Caco-2 (cell line): Measurements from ENCODE around the gene TMEM43. TPM values are rescaled to one million over a fixed set of nuclear protein-coding genes. Genes with fewer than 3 reads are reported as not detected.

ENCODE experiments used
- BruUV-seq: library from RNA; stranded (reverse); fragments of 400-500 nt; replicated peaks from 2 replicates; lab custom pipeline; 2021; lab: Mats Ljungman, UMichigan
- CTCF ChIA-PET: fragments of 300-600 bp; sonication (Branson Sonifier 250); formaldehyde crosslinking; loops from one replicate; lab custom pipeline; 2022; ENCODE audit warnings: antibody characterized with exemption; lab: Charles Lee
- POLR2A ChIA-PET: fragments of 300-600 bp; sonication (Branson Sonifier 250); formaldehyde crosslinking; loops from one replicate; lab custom pipeline; 2022; ENCODE audit warnings: antibody characterized with exemption; lab: Charles Lee
- DNase-seq, 2 experiments: peaks; one replicate each; pipeline versions ENCODE4 v3.0.0 to v3.0.0-alpha.2; 2020 to 2022
- H3K27me3 ChIP-seq: replicated peaks from 2 replicates; pipeline ENCODE4 v1.6.0; 2011; ENCODE audit warnings: low read length; ENCODE audit not compliant: control insufficient read depth, insufficient read depth
- H3K36me3 ChIP-seq: 2 replicates; pipeline ENCODE4 v1.5.1; 2011; ENCODE audit warnings: low read length; ENCODE audit not compliant: control insufficient read depth, insufficient read depth
- H3K4me1 ChIP-seq: fragments of 250-450 bp; sonication (Bioruptor Pico); 2 replicates; pipeline ENCODE4 v1.5.1; 2020; ENCODE audit warnings: mild to moderate bottlenecking
- H3K4me3 ChIP-seq: 2 replicates; pipeline ENCODE4 v1.5.1; 2011; ENCODE audit warnings: low read depth, mild to moderate bottlenecking, control low read depth, low read length
- H3K9me3 ChIP-seq: fragments of 250-450 bp; sonication (Bioruptor Pico); 2 replicates; pipeline ENCODE4 v1.5.1; 2020; ENCODE audit warnings: mild to moderate bottlenecking, moderate library complexity
- H3K27ac Mint-ChIP-seq: one replicate; pipeline ENCODE4 v1.8.0; 2022; ENCODE audit warnings: mixed read lengths; ENCODE audit not compliant: unreplicated experiment
- H3K27me3 Mint-ChIP-seq: one replicate; pipeline ENCODE4 v1.8.0; 2022; ENCODE audit warnings: mixed read lengths; ENCODE audit not compliant: insufficient read depth, unreplicated experiment
- H3K36me3 Mint-ChIP-seq: one replicate; pipeline ENCODE4 v1.8.0; 2022; ENCODE audit warnings: mild to moderate bottlenecking, mixed read lengths; ENCODE audit not compliant: insufficient read depth, unreplicated experiment
- H3K4me1 Mint-ChIP-seq: one replicate; pipeline ENCODE4 v1.8.0; 2022; ENCODE audit warnings: low read depth, mixed read lengths; ENCODE audit not compliant: unreplicated experiment
- H3K4me3 Mint-ChIP-seq: one replicate; pipeline ENCODE4 v1.8.0; 2022; ENCODE audit warnings: mild to moderate bottlenecking, moderate library complexity, mixed read lengths; ENCODE audit not compliant: unreplicated experiment
- H3K9me3 Mint-ChIP-seq: one replicate; pipeline ENCODE4 v1.8.0; 2022; ENCODE audit warnings: mixed read lengths; ENCODE audit not compliant: unreplicated experiment
- CTCF ChIP-seq, 2 experiments: fragments of 200-600 bp in 1 of 2; IDR thresholded peaks; 1 replicate in 1 of 2; 2 replicates in 1 of 2; pipeline versions ENCODE4 v1.5.1 to v1.8.0; 2011 to 2022; ENCODE audit warnings: antibody characterized with exemption in 1 of 2, control low read depth in 1 of 2, inconsistent platforms in 1 of 2, low read depth in 1 of 2, low read length in 1 of 2, mild to moderate bottlenecking in 1 of 2, moderate library complexity in 1 of 2; ENCODE audit not compliant: insufficient read depth in 1 of 2, severe bottlenecking in 1 of 2, unreplicated experiment in 1 of 2
- intact Hi-C: fragments of 100-400 bp; cut with micrococcal nuclease; formaldehyde crosslinking; loops from one replicate; pipeline ENCODE4 v1.10.0; 2022; ENCODE audit not compliant: unreplicated experiment
- total RNA-seq: library from RNA; stranded (reverse); gene quantifications from 2 replicates; pipeline ENCODE4 v1.2.3, GENCODE V29; 2022

Gene TMEM43
- total RNA-seq, 1 experiment from 2014 or later: 35.2 TPM

GRCh38 chr3:14175383-14176037 is 50.7 kb downstream of the TMEM43 start:
- Mint-ChIP-seq H3K27ac (no peak overlapping the region), H3K36me3 (peaks cover 32% of the 10 kb centered on the region), H3K4me1 (peaks cover 25% of the 10 kb centered on the region), H3K4me3 (no peak overlapping the region), H3K9me3 (no peaks in the 10 kb centered on the region), H3K27me3 (no peaks in the 10 kb centered on the region)
- Histone ChIP-seq H3K4me3 (no peak overlapping the region), H3K27me3 (no peaks in the 10 kb centered on the region), H3K9me3 (no peaks in the 10 kb centered on the region), H3K4me1 (peaks cover 16% of the 10 kb centered on the region), H3K36me3 (peaks cover 2% of the 10 kb centered on the region; the same call in 1 of the 2 replicates)
- ChIA-PET CTCF (no interaction called here), POLR2A (no interaction called here)
- no peak for DNase-seq
- BruUV-seq: no TSS peak
- intact Hi-C loops: no loop called here
- TF ChIP-seq CTCF (IDR thresholded peaks at IDR 0.05; ENCODE audit: insufficient read depth in 1 of 2, low read depth in 1 of 2, low read length in 1 of 2, severe bottlenecking in 1 of 2, unreplicated experiment in 1 of 2): no peak

- Histone ChIP-seq H3K27me3 (no peaks in the 10 kb centered on the region), H3K9me3 (no peaks in the 10 kb centered on the region), H3K4me3 (peak overlapping the region; percentile 95), H3K36me3 (no peaks in the 10 kb centered on the region), H3K4me1 (peaks cover 16% of the 10 kb centered on the region)
- Mint-ChIP-seq H3K27me3 (no peaks in the 10 kb centered on the region), H3K36me3 (peaks cover 24% of the 10 kb centered on the region), H3K4me1 (peaks cover 24% of the 10 kb centered on the region), H3K4me3 (peak overlapping the region; percentile 82), H3K9me3 (no peaks in the 10 kb centered on the region), H3K27ac (peak overlapping the region; percentile 94)
- intact Hi-C loops: loop anchor here (1.0 to 2.0 kb wide), 5 partner anchors 33 to 474 kb away; partner anchors contain the start of genes CCDC174 and CHCHD4
- POLR2A ChIA-PET: interaction anchor here (1.0 to 2.4 kb wide), 8 partner anchors 10 to 53 kb away, joined by 3 to 38 read pairs (median 12); partner anchors contain the start of genes CHCHD4 and TMEM43
- no TSS peak for BruUV-seq
- CTCF ChIA-PET: interaction anchor here (0.6 to 1.2 kb wide), 5 partner anchors 25 to 291 kb away, joined by 3 to 10 read pairs (median 4); no protein-coding TSS in a partner anchor
- DNase-seq: peak in 1 of 2 experiments; percentile 7
- no peak for TF ChIP-seq CTCF (IDR thresholded peaks at IDR 0.05; ENCODE audit: insufficient read depth in 1 of 2, low read depth in 1 of 2, low read length in 1 of 2, severe bottlenecking in 1 of 2, unreplicated experiment in 1 of 2)
These were observed 52.9 kb downstream of the TMEM43 start for GRCh38 chr3:14177580-14178246.
